IPS-18c (cell line): ENCODE measurements around the gene CHRM1.
A peak's percentile ranks its signal among the peaks of the same experiment; 100 is the strongest.
"Not testable (repeated sequence)": the region's sequence is repeated elsewhere in the genome, so short reads cannot be mapped to it uniquely, and the experiment has no call there.

Experiments used
- H3K4me3 ChIP-seq: 2 replicates; pipeline ENCODE4 v1.7.0; 2013; ENCODE audit warnings: low read depth, mild to moderate bottlenecking, low read length, moderate library complexity; ENCODE audit not compliant: insufficient read depth
- H3K9me3 ChIP-seq: one replicate; pipeline ENCODE4 v1.6.1; 2013; ENCODE audit warnings: mild to moderate bottlenecking, low read length, moderate library complexity; ENCODE audit not compliant: control insufficient read depth, insufficient read depth

CHRM1 gene

DNA sequence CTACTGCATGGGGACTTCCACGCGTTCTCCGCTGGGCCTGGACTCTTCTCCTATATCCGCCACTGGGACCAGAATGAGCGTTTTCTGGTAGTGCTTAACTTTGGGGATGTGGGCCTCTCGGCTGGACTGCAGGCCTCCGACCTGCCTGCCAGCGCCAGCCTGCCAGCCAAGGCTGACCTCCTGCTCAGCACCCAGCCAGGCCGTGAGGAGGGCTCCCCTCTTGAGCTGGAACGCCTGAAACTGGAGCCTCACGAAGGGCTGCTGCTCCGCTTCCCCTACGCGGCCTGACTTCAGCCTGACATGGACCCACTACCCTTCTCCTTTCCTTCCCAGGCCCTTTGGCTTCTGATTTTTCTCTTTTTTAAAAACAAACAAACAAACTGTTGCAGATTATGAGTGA, 32.8 kb downstream of the CHRM1 start:
- Histone ChIP-seq H3K4me3 (no peak overlapping the region), H3K9me3 (peaks cover 2% of the 10 kb centered on the region)

DNA sequence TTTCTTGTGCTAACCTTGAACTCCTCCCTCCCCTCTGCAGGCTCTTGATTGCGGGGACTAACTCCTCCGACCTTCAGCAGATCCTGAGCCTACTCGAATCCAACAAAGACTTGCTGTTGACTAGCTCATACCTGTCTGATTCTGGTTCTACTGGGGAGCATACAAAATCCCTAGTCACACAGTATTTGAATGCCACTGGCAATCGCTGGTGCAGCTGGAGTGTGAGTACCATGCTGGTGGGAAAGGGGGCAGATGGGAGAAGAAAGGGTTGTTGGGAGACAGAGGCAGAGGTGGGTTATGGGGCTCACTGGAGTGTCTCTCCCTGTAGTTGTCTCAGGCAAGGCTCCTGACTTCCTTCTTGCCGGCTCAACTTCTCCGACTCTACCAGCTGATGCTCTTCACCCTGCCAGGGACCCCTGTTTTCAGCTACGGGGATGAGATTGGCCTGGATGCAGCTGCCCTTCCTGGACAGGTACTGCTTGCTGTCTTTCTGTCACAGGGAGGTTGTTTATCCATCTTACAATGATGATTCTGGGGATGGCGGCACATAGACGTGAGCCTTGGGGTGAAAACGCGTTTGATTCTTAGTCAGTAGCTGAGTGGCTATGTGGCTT, 35.9 kb downstream of the CHRM1 start:
- peaks cover 2% of the 10 kb centered on the region for H3K9me3 ChIP-seq
- H3K4me3 ChIP-seq: no peak overlapping the region

DNA sequence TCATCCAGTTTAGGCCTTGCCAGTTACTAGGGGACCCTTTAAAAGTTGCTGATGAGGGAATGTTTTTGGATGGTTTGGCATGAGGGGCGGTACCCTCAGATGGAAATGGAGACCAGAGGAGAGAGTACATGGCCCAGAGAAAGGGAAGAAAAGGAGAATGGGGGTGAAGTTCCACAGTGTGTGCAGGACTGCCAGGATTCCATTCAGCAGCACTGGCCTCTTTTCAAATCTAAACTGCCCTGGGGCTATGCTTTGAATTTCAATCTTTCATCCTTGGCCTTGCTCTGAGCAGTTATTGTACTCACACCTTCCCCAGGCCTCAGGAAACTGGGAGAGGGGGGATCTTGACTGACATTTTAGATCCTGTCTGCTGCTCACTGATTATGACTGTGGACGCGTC, 37.5 kb downstream of the CHRM1 start:
- H3K4me3 ChIP-seq: no peak overlapping the region
- H3K9me3 ChIP-seq: peaks cover 2% of the 10 kb centered on the region

- Histone ChIP-seq H3K9me3 (peaks cover 2% of the 10 kb centered on the region), H3K4me3 (peak overlapping the region; percentile 90)
Measured at GRCh38 chr11:62882788-62883501, 38.2 kb downstream of the CHRM1 start.

GRCh38 chr11:62882431-62882749, 38.8 kb downstream of the CHRM1 start:
- peak overlapping the region; percentile 90 for H3K4me3 ChIP-seq

GRCh38 chr11:62881579-62882430, 39.4 kb downstream of the CHRM1 start:
- peak overlapping the region; percentile 90 for H3K4me3 ChIP-seq
- peaks cover 2% of the 10 kb centered on the region for H3K9me3 ChIP-seq

More at GRCh38 chr11:62882431-62882749, 38.8 kb downstream of the CHRM1 start:
- H3K9me3 ChIP-seq: peaks cover 2% of the 10 kb centered on the region

DNA sequence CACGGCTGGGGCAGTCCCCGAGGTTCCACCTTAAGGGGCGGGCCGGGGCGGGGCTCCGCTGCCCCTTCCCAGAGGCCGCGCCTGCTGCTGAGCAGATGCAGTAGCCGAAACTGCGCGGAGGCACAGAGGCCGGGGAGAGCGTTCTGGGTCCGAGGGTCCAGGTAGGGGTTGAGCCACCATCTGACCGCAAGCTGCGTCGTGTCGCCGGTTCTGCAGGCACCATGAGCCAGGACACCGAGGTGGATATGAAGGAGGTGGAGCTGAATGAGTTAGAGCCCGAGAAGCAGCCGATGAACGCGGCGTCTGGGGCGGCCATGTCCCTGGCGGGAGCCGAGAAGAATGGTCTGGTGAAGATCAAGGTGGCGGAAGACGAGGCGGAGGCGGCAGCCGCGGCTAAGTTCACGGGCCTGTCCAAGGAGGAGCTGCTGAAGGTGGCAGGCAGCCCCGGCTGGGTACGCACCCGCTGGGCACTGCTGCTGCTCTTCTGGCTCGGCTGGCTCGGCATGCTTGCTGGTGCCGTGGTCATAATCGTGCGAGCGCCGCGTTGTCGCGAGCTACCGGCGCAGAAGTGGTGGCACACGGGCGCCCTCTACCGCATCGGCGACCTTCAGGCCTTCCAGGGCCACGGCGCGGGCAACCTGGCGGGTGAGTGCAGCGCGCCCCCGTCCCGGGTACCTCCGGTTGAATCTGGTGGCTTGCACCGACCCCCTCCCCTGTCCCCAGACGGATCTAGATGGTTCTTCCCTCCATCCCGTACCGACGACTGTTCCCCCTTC, 40.2 kb downstream of the CHRM1 start, which contains the start of gene SLC3A2:
Gene SLC3A2 (plus strand): TSS at position 94 of the 776 bp plus-strand sequence. CDS start 128 bp downstream, at position 222.
- no peaks in the 10 kb centered on the region for H3K9me3 ChIP-seq
- H3K4me3 ChIP-seq: peak within 1 kb of the TSS; percentile 90

DNA sequence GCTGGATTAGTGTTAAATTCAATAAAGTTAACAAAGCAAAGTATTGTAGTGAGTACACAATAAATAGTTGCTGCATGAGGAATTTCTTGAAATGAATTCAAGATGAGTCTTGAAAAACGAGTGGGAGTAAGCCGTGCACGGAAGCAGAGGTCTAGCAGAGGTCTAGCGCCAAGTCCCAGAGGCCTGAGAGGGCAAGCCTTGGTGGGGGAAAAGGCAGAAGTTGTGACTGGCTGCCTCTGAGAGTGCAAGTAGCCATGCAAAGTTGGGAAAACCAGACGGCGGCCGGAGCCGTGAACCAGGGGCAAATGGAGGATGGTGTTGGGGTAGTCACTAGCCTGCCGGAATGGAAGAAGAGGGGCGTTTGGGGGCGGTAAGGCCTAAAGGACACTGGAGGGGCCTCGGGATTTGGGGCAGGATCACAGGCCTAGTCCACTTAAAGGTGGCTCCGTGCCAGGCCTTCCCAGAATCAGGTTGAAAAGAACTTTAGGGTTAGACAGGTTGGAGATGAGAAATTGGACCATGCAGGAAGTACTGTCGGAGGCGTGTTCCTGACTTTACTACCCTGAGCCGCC, 40.8 kb downstream of the CHRM1 start:
- H3K4me3 ChIP-seq: peak overlapping the region; percentile 90; the same call in 1 of the 2 replicates

GRCh38 chr11:62879235-62879978, 41.8 kb downstream of the CHRM1 start:
- H3K9me3 ChIP-seq: no peaks in the 10 kb centered on the region
- peak overlapping the region; percentile 90 for H3K4me3 ChIP-seq

More for the DNA sequence above, 40.8 kb downstream of the CHRM1 start:
- H3K9me3 ChIP-seq: no peaks in the 10 kb centered on the region

- Histone ChIP-seq H3K9me3 (no peaks in the 10 kb centered on the region), H3K4me3 (no peak overlapping the region)
Measured at GRCh38 chr11:62876712-62877111, 44.5 kb downstream of the CHRM1 start.

DNA sequence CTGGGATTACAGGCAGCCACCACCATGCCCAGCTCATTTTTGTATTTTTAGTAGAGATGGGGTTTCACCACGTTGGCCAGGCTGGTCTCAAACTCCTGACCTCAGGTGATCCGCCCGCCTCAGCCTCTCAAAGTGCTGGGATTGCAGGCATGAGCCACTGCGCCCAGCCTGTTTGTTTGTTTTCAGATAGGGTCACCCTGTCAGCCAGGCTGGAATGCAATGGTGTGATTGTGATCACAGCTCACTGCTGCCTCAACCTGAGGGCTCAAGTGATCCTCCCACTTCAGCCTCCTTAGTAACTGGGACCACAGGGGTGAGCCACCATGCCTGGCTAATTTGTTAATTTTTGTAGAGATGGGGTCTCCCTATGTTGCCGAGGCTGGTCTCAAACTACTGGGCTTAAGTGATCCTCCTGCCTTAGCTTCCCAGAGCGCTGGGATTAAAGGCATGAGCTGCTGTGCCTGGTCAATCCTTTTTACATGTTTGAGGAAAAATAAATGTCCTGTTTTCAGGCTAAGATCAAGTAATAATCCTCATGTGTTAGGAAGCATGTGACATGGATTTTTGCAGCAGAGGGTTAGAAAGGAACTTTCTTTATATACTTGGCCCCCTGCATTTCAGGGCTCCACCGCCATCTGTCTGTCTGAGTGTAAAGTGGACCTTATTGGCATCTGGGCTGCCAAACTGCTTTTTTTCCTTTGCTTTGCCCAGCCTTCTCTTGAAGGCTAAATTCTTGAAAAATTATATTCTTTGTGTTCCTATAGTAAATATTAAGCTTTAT, 45.3 kb downstream of the CHRM1 start:
- H3K9me3 ChIP-seq: no peaks in the 10 kb centered on the region
- no peak overlapping the region for H3K4me3 ChIP-seq

DNA sequence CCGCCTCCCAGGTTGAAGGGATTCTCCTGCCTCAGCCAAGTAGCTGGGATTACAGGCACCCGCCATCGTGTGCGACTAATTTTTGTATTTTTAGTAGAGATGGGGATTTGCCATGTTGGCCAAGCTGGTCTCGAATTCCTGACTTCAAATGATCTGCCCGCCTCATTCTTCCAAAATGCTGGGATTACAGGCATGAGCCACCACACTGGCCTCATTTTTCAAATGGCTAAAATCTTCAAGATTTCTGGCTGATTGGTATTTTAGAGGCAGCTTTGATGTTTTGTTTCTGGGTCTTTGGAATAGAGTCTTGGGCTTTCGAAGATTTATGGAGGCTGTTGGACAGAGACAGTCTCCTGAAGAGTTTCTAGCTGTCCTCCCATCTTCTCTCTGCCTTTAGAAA, 46.3 kb downstream of the CHRM1 start:
- no peak overlapping the region for H3K4me3 ChIP-seq
- no peaks in the 10 kb centered on the region for H3K9me3 ChIP-seq

- no peaks in the 10 kb centered on the region for H3K9me3 ChIP-seq
- no peak overlapping the region for H3K4me3 ChIP-seq
Measured at GRCh38 chr11:62865635-62866034, 55.5 kb downstream of the CHRM1 start.

DNA sequence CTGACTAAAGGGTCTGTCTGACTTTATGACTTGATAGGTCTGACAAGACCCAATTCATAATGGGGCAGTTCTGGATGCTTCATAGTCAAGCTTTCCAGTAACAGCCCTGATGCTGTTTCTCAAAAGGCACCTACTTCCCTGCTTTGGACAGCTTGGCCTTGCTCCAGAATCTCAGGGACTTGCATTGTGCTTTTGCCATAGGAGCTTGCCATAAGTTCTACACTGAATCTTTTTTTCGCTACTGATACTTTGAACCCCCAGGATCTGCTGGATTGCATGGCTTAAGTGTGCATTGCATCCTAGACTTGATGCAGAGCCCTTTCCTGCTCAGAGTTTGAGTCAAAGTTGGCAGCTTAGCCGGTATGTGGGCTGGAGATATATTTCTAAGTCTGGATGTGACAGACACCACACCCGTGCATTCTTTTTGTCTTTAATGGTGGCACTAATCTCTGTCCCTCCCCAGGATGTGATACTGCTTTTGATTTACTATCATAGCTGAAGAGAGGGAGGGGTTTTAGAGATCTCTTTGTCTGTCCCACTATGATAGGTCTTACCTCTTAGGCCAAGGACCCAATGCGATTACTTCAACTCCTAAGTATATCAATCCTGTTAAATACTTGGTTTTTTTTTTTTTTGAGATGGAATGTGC, 57.4 kb downstream of the CHRM1 start:
- Histone ChIP-seq H3K9me3 (no peaks in the 10 kb centered on the region), H3K4me3 (no peak overlapping the region)

- H3K4me3 ChIP-seq, H3K9me3 ChIP-seq: not testable (repeated sequence)
Measured at GRCh38 chr11:62861564-62862192, 59.5 kb downstream of the CHRM1 start.
